PC-9 (cell line): Measurements from ENCODE around the gene SNAPC1. TPM values are rescaled to one million over a fixed set of nuclear protein-coding genes. Genes with fewer than 3 reads are reported as not detected.

ENCODE experiments used
- BruUV-seq: library from RNA; stranded (reverse); fragments of 400-500 nt; replicated peaks from 2 replicates; lab custom pipeline; 2021; lab: Mats Ljungman, UMichigan
- CTCF ChIA-PET: fragments of 300-600 bp; sonication (Branson Sonifier 250); formaldehyde crosslinking; loops from one replicate; lab custom pipeline; 2022; ENCODE audit warnings: antibody characterized with exemption; lab: Charles Lee
- POLR2A ChIA-PET: fragments of 300-600 bp; sonication (Branson Sonifier 250); formaldehyde crosslinking; loops from one replicate; lab custom pipeline; 2022; ENCODE audit warnings: antibody characterized with exemption; ENCODE audit not compliant: unreplicated experiment; lab: Charles Lee
- DNase-seq, 2 experiments: peaks; one replicate each; pipeline versions ENCODE4 v3.0.0 to v3.0.0-alpha.2; 2015 to 2022; ENCODE audit warnings: mixed read lengths in 1 of 2
- H2AFZ ChIP-seq: fragments of 200-600 bp; sonication (generic); 2 replicates; pipeline ENCODE4 v1.8.1; 2017; ENCODE audit warnings: antibody characterized with exemption
- H3F3A ChIP-seq: fragments of 200-600 bp; sonication (generic); 2 replicates; pipeline ENCODE4 v1.8.1; 2017; ENCODE audit warnings: antibody characterized with exemption, mild to moderate bottlenecking, low read depth; ENCODE audit not compliant: insufficient read depth
- H3K27ac ChIP-seq: fragments of 200-600 bp; sonication (generic); 2 replicates; pipeline ENCODE4 v1.6.1; 2016; ENCODE audit warnings: mixed run types
- H3K27me3 ChIP-seq: fragments of 200-600 bp; sonication (generic); 2 replicates; pipeline ENCODE4 v1.6.1; 2016; ENCODE audit warnings: low read depth, mixed run types; ENCODE audit not compliant: insufficient read depth
- H3K36me3 ChIP-seq: fragments of 200-600 bp; sonication (generic); 2 replicates; pipeline ENCODE4 v1.6.1; 2016; ENCODE audit warnings: low read depth, mixed run types
- H3K4me1 ChIP-seq: fragments of 200-600 bp; sonication (generic); replicated peaks from 2 replicates; pipeline ENCODE4 v1.6.1; 2016; ENCODE audit warnings: mixed run types; ENCODE audit not compliant: insufficient read depth
- H3K4me2 ChIP-seq: fragments of 200-600 bp; sonication (generic); 2 replicates; pipeline ENCODE4 v1.6.1; 2017; ENCODE audit warnings: mixed run types
- H3K4me3 ChIP-seq: fragments of 200-600 bp; sonication (generic); 2 replicates; pipeline ENCODE4 v1.6.1; 2016; ENCODE audit warnings: mixed run types
- H3K79me2 ChIP-seq: fragments of 200-600 bp; sonication (generic); 2 replicates; pipeline ENCODE4 v1.6.1; 2017; ENCODE audit warnings: low read depth, mixed run types
- H3K9me2 ChIP-seq: fragments of 200-600 bp; sonication (generic); 2 replicates; pipeline ENCODE4 v1.8.1; 2017; ENCODE audit warnings: mild to moderate bottlenecking; ENCODE audit not compliant: insufficient read depth
- H3K9me3 ChIP-seq: fragments of 200-600 bp; sonication (generic); 2 replicates; pipeline ENCODE4 v1.8.1; 2016; ENCODE audit warnings: low read depth; ENCODE audit not compliant: insufficient read depth
- H4K20me1 ChIP-seq: fragments of 200-600 bp; sonication (generic); 2 replicates; pipeline ENCODE4 v1.8.1; 2017; ENCODE audit not compliant: insufficient read depth
- EZH2 ChIP-seq: fragments of 200-600 bp; sonication (generic); IDR thresholded peaks from 2 replicates; pipeline ENCODE4 v1.8.0; 2017; ENCODE audit warnings: antibody characterized with exemption, low read depth
- intact Hi-C: fragments of 100-400 bp; cut with micrococcal nuclease; formaldehyde crosslinking; loops from one replicate; pipeline ENCODE4 v1.10.0; 2022; ENCODE audit not compliant: unreplicated experiment
- total RNA-seq: library from RNA; stranded (reverse); gene quantifications from 2 replicates; pipeline ENCODE4 v1.2.3, GENCODE V29; 2021
- TF ChIP-seq, protein P1 (sequence below): fragments of 200-600 bp; sonication (generic); conservative IDR thresholded peaks from 2 replicates; pipeline ENCODE4 v1.6.1; 2017; ENCODE audit warnings: mixed run types, antibody characterized with exemption, mild to moderate bottlenecking, moderate library complexity

The SNAPC1 gene
- total RNA-seq, 1 experiment from 2014 or later, result 18.0 TPM

DNA sequence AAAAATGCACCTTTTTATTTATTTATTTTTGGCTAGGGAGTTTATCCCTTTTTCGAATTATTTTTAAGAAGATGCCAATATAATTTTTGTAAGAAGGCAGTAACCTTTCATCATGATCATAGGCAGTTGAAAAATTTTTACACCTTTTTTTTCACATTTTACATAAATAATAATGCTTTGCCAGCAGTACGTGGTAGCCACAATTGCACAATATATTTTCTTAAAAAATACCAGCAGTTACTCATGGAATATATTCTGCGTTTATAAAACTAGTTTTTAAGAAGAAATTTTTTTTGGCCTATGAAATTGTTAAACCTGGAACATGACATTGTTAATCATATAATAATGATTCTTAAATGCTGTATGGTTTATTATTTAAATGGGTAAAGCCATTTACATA is 14.9 kb upstream of the SNAPC1 start:
- POLR2A ChIA-PET, result no interaction called here
- Histone ChIP-seq H3K4me1 (peaks cover 55% of the 10 kb centered on the region), H3K79me2 (peaks cover 81% of the 10 kb centered on the region), H3K4me2 (peak overlapping the region; percentile 85), H3K27ac (peak overlapping the region; percentile 89), H3K27me3 (no peaks in the 10 kb centered on the region), H3K36me3 (peaks cover 55% of the 10 kb centered on the region), H3F3A (peaks cover 92% of the 10 kb centered on the region), H4K20me1 (peaks cover 26% of the 10 kb centered on the region), H3K4me3 (peak overlapping the region; percentile 67; the same call in 1 of the 2 replicates), H3K9me3 (no peaks in the 10 kb centered on the region), H3K9me2 (no peaks in the 10 kb centered on the region), H2AFZ (no peak overlapping the region)
- TF ChIP-seq, protein P1, sequence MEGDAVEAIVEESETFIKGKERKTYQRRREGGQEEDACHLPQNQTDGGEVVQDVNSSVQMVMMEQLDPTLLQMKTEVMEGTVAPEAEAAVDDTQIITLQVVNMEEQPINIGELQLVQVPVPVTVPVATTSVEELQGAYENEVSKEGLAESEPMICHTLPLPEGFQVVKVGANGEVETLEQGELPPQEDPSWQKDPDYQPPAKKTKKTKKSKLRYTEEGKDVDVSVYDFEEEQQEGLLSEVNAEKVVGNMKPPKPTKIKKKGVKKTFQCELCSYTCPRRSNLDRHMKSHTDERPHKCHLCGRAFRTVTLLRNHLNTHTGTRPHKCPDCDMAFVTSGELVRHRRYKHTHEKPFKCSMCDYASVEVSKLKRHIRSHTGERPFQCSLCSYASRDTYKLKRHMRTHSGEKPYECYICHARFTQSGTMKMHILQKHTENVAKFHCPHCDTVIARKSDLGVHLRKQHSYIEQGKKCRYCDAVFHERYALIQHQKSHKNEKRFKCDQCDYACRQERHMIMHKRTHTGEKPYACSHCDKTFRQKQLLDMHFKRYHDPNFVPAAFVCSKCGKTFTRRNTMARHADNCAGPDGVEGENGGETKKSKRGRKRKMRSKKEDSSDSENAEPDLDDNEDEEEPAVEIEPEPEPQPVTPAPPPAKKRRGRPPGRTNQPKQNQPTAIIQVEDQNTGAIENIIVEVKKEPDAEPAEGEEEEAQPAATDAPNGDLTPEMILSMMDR, result no peak
- TF ChIP-seq EZH2, result no peak
- intact Hi-C loops, result no loop called here
- CTCF ChIA-PET, result no interaction called here
- no TSS peak for BruUV-seq
- DNase-seq, result no peak

DNA sequence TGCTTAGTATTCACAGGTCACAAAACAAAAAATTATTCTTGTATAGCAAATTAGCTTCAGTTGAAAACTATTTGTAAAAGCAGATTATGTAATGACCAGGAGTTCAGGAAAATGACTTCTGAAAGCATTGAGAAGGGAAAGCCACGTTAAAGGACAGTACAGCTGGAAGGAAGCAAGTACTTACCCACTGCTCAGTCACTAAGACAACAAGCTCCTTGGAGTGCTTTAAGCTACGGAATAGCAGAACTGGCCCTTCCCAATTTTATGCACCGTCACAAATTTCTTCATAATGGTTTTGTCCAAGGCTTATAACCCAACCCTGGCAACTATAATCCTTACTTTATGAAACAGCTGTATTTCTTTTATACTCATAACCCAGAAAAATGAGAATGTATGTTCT is 13.0 kb upstream of the SNAPC1 start:
- peaks cover 39% of the 10 kb centered on the region for H3K36me3 ChIP-seq
- peak overlapping the region; percentile 67 for H3K4me3 ChIP-seq
- H3K4me1 ChIP-seq, result peaks cover 74% of the 10 kb centered on the region
- peak in 1 of 2 experiments; percentile 68 for DNase-seq
- POLR2A ChIA-PET, result interaction anchor here (0.5 to 2.1 kb wide), 10 partner anchors 13 to 1794 kb away, joined by 4 to 12 read pairs (median 4); partner anchors contain the start of genes PPP2R5E and SNAPC1
- TF ChIP-seq, protein P1, result no peak
- TF ChIP-seq EZH2, result no peak
- CTCF ChIA-PET, result no interaction called here
- no peaks in the 10 kb centered on the region for H3K27me3 ChIP-seq
- no peak overlapping the region for H2AFZ ChIP-seq
- peaks cover 64% of the 10 kb centered on the region for H3K79me2 ChIP-seq
- no peaks in the 10 kb centered on the region for H3K9me2 ChIP-seq
- H4K20me1 ChIP-seq, result peaks cover 12% of the 10 kb centered on the region
- H3K9me3 ChIP-seq, result no peaks in the 10 kb centered on the region
- peaks cover 80% of the 10 kb centered on the region for H3F3A ChIP-seq
- H3K4me2 ChIP-seq, result peak overlapping the region; percentile 85
- no TSS peak for BruUV-seq
- peak overlapping the region; percentile 89 for H3K27ac ChIP-seq
- intact Hi-C loops, result no loop called here

DNA sequence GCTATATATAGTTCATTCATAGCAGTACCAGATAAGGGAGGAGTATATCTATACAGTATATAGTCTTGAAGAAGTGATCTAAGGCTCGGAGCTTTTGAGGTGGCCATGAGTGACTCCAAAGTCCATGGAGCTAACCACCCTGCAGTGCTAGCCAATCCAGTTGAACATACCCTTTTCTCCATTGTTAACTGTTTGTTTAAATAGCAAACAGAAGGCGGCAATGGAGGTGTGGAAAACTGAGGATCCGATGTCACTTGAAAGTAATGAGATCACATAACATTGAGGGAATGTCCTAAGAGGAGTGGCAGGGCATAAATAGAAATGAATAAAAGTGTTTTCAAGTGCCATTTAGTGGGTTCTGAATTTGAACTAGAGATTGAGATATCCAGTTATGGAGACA is 12.4 kb upstream of the SNAPC1 start:
- H3F3A ChIP-seq, result peaks cover 78% of the 10 kb centered on the region
- no peak for TF ChIP-seq EZH2
- TF ChIP-seq, protein P1, result no peak
- H3K36me3 ChIP-seq, result peaks cover 36% of the 10 kb centered on the region
- peaks cover 12% of the 10 kb centered on the region for H4K20me1 ChIP-seq
- peaks cover 62% of the 10 kb centered on the region for H3K79me2 ChIP-seq
- CTCF ChIA-PET, result interaction anchor here (0.7 kb wide), 1 partner anchor 381 kb away, joined by 3 read pairs; no protein-coding TSS in a partner anchor
- no peaks in the 10 kb centered on the region for H3K9me2 ChIP-seq
- peak; percentile 41 to 78 for DNase-seq
- POLR2A ChIA-PET, result interaction anchor here (0.5 to 1.0 kb wide), 10 partner anchors 12 to 1658 kb away, joined by 3 to 10 read pairs (median 4); partner anchors contain the start of gene SNAPC1
- peak overlapping the region; percentile 89 for H3K27ac ChIP-seq
- intact Hi-C loops, result loop anchor here (2.0 to 5.0 kb wide), 5 partner anchors 53 to 287 kb away; partner anchors contain the start of gene HIF1A
- H3K4me1 ChIP-seq, result peaks cover 80% of the 10 kb centered on the region
- H3K27me3 ChIP-seq, result no peaks in the 10 kb centered on the region
- no peak overlapping the region for H2AFZ ChIP-seq
- no peaks in the 10 kb centered on the region for H3K9me3 ChIP-seq
- BruUV-seq, result no TSS peak
- peak overlapping the region; percentile 85 for H3K4me2 ChIP-seq
- H3K4me3 ChIP-seq, result peak overlapping the region; percentile 67
